IPS DF 19.7 (cell line): Measurements from ENCODE around the gene SH2D6.

ENCODE experiments used
- DNase-seq: peaks from one replicate; pipeline ENCODE4 v3.0.0-alpha.2; 2013; ENCODE audit warnings: low read depth, low spot score

Gene SH2D6

GRCh38 chr2:85421260-85422071, 3.0 kb downstream of the SH2D6 start:
- DNase-seq: no peak

- no peak for DNase-seq
Observed at GRCh38 chr2:85422072-85422457, 3.6 kb downstream of the SH2D6 start.

- DNase-seq: no peak
Observed at GRCh38 chr2:85423525-85423924, 5.0 kb downstream of the SH2D6 start.

- no peak for DNase-seq
Observed at GRCh38 chr2:85425588-85425987, 7.1 kb downstream of the SH2D6 start.

- DNase-seq: no peak
Observed at GRCh38 chr2:85427300-85427835, 8.9 kb downstream of the SH2D6 start.

GRCh38 chr2:85428343-85428881, 9.9 kb downstream of the SH2D6 start:
- DNase-seq: no peak

GRCh38 chr2:85429213-85429923, 10.9 kb downstream of the SH2D6 start:
- no peak for DNase-seq

GRCh38 chr2:85429924-85430289, 11.4 kb downstream of the SH2D6 start:
- DNase-seq: no peak

- DNase-seq: no peak
Observed at GRCh38 chr2:85430752-85431569, 12.4 kb downstream of the SH2D6 start.

GRCh38 chr2:85431570-85432205, 13.2 kb downstream of the SH2D6 start:
- no peak for DNase-seq

GRCh38 chr2:85433511-85434089, 15.1 kb downstream of the SH2D6 start:
- DNase-seq: no peak

- no peak for DNase-seq
Observed at GRCh38 chr2:85434696-85435095, 16.2 kb downstream of the SH2D6 start.

- no peak for DNase-seq
Observed at GRCh38 chr2:85435220-85435958, 16.9 kb downstream of the SH2D6 start.

- no peak for DNase-seq
Observed at GRCh38 chr2:85435981-85436835, 17.7 kb downstream of the SH2D6 start.

GRCh38 chr2:85436836-85437487, 18.4 kb downstream of the SH2D6 start:
- DNase-seq: no peak

GRCh38 chr2:85437488-85438200, 19.1 kb downstream of the SH2D6 start:
- no peak for DNase-seq

GRCh38 chr2:85438201-85439024, 19.9 kb downstream of the SH2D6 start:
- no peak for DNase-seq
